Prostate gland (tissue), 2 donors: ENCODE results near the gene SLC2A4RG.

Experiments
- CTCF ChIP-seq, 4 experiments: fragments of 200-600 bp in 2 of 4; fragments of 450-650 bp in 2 of 4; sonication (generic) in 2 of 4; IDR thresholded peaks; 1 replicate in 3 of 4; 2 replicates in 1 of 4; pipeline ENCODE4 v1.5.1; 2016 to 2019; ENCODE audit warnings: antibody characterized with exemption in 4 of 4, mild to moderate bottlenecking in 2 of 4, moderate library complexity in 2 of 4
- POLR2A ChIP-seq: fragments of 450-650 bp; IDR thresholded peaks from one replicate; pipeline ENCODE4 v1.6.1; 2016; ENCODE audit warnings: antibody characterized with exemption, mild to moderate bottlenecking
- POLR2AphosphoS5 ChIP-seq: sonication (generic); formaldehyde crosslinking; IDR thresholded peaks from one replicate; pipeline ENCODE4 v1.6.1; 2017; ENCODE audit warnings: antibody characterized with exemption

DNA sequence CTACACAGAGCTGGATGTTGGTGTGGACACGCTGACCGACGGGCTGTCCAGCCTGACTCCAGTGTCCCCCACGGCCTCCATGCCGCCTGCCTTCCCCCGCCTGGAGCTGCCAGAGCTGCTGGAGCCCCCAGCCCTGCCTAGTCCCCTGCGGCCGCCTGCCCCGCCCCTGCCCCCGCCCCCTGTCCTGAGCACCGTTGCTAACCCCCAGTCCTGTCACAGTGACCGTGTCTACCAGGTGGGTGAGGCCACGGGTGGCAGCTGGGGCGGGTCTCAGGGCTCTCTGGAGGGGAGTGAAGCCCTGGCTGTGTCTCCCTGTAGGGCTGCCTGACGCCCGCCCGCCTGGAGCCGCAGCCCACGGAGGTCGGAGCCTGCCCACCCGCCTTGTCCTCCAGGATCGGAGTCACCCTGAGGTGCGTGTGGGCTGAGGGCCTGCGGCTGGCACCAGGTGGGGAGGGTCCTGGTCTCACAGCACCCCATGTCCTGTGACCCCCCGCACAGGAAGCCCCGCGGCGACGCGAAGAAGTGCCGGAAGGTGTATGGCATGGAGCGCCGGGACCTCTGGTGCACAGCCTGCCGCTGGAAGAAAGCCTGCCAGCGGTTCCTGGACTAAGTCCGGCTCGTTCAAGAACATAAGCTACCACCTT lies 2.9 kb downstream of the SLC2A4RG start:
- no peak for TF ChIP-seq CTCF (IDR thresholded peaks at IDR 0.05)
- no peak for TF ChIP-seq POLR2AphosphoS5
- no peak for TF ChIP-seq POLR2A
